Heart right ventricle (tissue), 16 donors: Measurements from ENCODE around the gene KCNH3. TPM values are rescaled to one million over a fixed set of nuclear protein-coding genes. Genes with fewer than 3 reads are reported as not detected.

Source experiments
- ATAC-seq, 8 donors: fragments of 200-7000 bp; cut with Tn5 transposase; one replicate each; pipeline ENCODE4 v1.9.1; 2020; ENCODE audit warnings: mild to moderate bottlenecking in 8 of 8, moderate library complexity in 8 of 8, moderate number of reproducible peaks in 1 of 8
- DNase-seq, 2 donors: peaks; one replicate each; pipeline ENCODE4 v3.0.0-alpha.2; 2020
- H3K27ac ChIP-seq, 10 donors: fragments of 200-600 bp; sonication (generic) in 2 of 10; one replicate each; pipeline versions ENCODE4 v1.5.0 to v1.8.0; 2020 to 2022; ENCODE audit warnings: mild to moderate bottlenecking in 3 of 10
- H3K27me3 ChIP-seq, 7 donors: fragments of 200-600 bp; one replicate each; pipeline ENCODE4 v1.8.0; 2021 to 2022; ENCODE audit warnings: mild to moderate bottlenecking in 2 of 7
- H3K36me3 ChIP-seq, 9 donors: fragments of 200-600 bp; sonication (generic) in 1 of 9; one replicate each; pipeline versions ENCODE4 v1.5.0 to v1.8.0; 2020 to 2022; ENCODE audit warnings: mild to moderate bottlenecking in 2 of 9
- H3K4me1 ChIP-seq, 9 donors: fragments of 200-600 bp; sonication (generic) in 1 of 9; one replicate each; pipeline versions ENCODE4 v1.5.0 to v1.8.0; 2020 to 2022; ENCODE audit warnings: mild to moderate bottlenecking in 4 of 9
- H3K4me3 ChIP-seq, 10 donors: fragments of 200-600 bp; sonication (generic) in 2 of 10; one replicate each; pipeline versions ENCODE4 v1.5.0 to v1.8.0; 2020 to 2022; ENCODE audit warnings: mild to moderate bottlenecking in 7 of 10, moderate library complexity in 2 of 10
- H3K9me3 ChIP-seq, 11 donors: fragments of 200-600 bp in 10 of 11; sonication (generic) in 2 of 11; one replicate each; pipeline versions ENCODE4 v1.5.0 to v1.8.0; 2013 to 2022; ENCODE audit warnings: mild to moderate bottlenecking in 2 of 11, control low read depth in 1 of 11, moderate library complexity in 1 of 11
- WGBS, 2 donors: extraction: QIAGEN DNeasy Blood & Tissue Kit; methylation state at CpG; one replicate each; pipeline ENCODE4 v1.1.7; 2013; ENCODE audit warnings: inconsistent platforms in 1 of 2; 5-methylcytosine and 5-hydroxymethylcytosine counted together
- intact Hi-C, 10 donors: fragments of 100-400 bp; cut with DNase I; formaldehyde crosslinking; loops; one replicate each; pipeline versions ENCODE4 v1.11.1 to v1.14.2; 2022
- polyA plus RNA-seq, 2 donors: library from polyadenylated mRNA; stranded (reverse); fragments of 200-250 nt; gene quantifications; one replicate each; pipeline ENCODE4 v1.2.3, GENCODE V29; 2013
- total RNA-seq, 10 donors: library from RNA; stranded (reverse); fragmentation: NEBNext Ultra II Directional in 3 of 10; extraction: Animal tissue kit (Norgen Biotek cat#: 25700) in 3 of 10; gene quantifications; one replicate each; pipeline versions ENCODE4 v1.2.1 to v1.2.4, GENCODE V29; 2021 to 2023
- TF ChIP-seq, protein P1 (sequence below), 9 donors: fragments of 200-600 bp; sonication (generic) in 2 of 9; IDR thresholded peaks; one replicate each; pipeline versions ENCODE4 v1.5.0 to v1.8.0; 2021 to 2022; ENCODE audit warnings: antibody characterized with exemption in 9 of 9, mild to moderate bottlenecking in 5 of 9, moderate library complexity in 1 of 9
- donor health status: Arrhythmogenic right ventricular cardiomyopathy.
- donor health status: ischemic (EF 13 %, LVEDD 7.1; RV severe dilation, severe dysfunction).
- donor health status: healthy with polysubstance abuse.
- donor health status: DM: no; HTN: yes; CAD: no.
- donor health status: DM: no; HTN: no; CAD: no.
- donor health status: ischemic (EF 25% LVEDD 6.9; RV normal size, moderate dysfunction).
- donor health status: ischemic (EF 25% LVEDD 5.7; RV mildly dilated, moderate dysfunction).
- donor health status: healthy.
- donor health status: DM: yes; HTN: yes; CAD: no.
- donor health status: Ischemic cardiomyopathy.
- donor health status: ischemic (EF 35%, LVEDD 5.7; RV mildly dilated, moderate dysfunction).
- donor health status: nonischemic (EF 11% LVEDD 7.7; RV severe dilation, severe dysfunction).
- donor health status: DM: yes; HTN: yes; CAD: no.
- donor health status: PGD.
- donor health status: ischemic (EF 29% LVEDD 5.4; RV normal size, mild dysfunction).
- donor health status: nonischemic (EF 23%, LVEDD 6.1; RV moderate dilation, normal function).

Gene KCNH3
- total and polyA plus RNA-seq, 12 donors = 0.16 to 2.0 (median 0.26) TPM

DNA sequence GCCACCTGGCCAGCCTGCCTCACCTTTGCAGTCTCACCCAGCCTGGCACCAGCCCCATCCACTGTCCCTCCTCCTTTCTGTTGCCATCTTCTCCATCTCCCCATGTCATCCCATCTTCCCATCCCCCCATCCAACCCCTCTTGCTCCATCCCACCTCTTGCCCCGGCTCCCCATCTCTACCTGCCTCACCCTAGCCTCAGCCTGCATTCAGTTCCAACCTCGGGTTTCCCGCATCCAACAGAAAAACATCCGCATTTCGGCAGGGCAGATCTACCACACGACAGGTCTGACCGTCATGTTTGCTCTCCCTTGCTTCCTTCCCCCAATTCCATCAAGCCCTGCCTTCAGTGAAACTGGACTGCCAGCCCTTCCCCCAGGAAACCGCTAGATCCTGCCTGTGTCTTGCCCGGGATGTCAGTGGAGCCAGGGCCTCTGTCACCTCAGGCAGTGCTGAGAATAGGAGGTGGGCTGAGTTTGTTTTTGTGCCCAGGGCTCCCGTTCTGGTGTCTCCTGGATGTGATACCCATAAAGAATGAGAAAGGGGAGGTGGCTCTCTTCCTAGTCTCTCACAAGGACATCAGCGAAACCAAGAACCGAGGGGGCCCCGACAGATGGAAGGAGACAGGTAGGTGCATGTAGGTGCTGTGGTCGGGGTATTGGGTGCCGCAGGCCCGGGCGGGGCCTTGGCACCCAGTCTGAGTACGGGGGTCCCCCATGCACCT lies 2.5 kb downstream of the KCNH3 start:
- H3K9me3 ChIP-seq = no peaks in the 10 kb centered on the region
- peaks cover 0 to 62% (median 40%) of the 10 kb centered on the region in 7 donors for H3K27me3 ChIP-seq
- H3K36me3 ChIP-seq = no peaks in the 10 kb centered on the region
- TF ChIP-seq, protein P1, sequence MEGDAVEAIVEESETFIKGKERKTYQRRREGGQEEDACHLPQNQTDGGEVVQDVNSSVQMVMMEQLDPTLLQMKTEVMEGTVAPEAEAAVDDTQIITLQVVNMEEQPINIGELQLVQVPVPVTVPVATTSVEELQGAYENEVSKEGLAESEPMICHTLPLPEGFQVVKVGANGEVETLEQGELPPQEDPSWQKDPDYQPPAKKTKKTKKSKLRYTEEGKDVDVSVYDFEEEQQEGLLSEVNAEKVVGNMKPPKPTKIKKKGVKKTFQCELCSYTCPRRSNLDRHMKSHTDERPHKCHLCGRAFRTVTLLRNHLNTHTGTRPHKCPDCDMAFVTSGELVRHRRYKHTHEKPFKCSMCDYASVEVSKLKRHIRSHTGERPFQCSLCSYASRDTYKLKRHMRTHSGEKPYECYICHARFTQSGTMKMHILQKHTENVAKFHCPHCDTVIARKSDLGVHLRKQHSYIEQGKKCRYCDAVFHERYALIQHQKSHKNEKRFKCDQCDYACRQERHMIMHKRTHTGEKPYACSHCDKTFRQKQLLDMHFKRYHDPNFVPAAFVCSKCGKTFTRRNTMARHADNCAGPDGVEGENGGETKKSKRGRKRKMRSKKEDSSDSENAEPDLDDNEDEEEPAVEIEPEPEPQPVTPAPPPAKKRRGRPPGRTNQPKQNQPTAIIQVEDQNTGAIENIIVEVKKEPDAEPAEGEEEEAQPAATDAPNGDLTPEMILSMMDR (IDR thresholded peaks at IDR 0.05) = no peak
- H3K27ac ChIP-seq = no peak overlapping the region
- 87 to 88% methylated on average over 18 of the region's 18 CpGs for WGBS, 2 donors
- intact Hi-C loops = no loop called here
- H3K4me3 ChIP-seq = no peak overlapping the region
- ATAC-seq (no peak), DNase-seq (no peak)
- H3K4me1 ChIP-seq = peaks cover 0 to 25% (median 14%) of the 10 kb centered on the region in 9 donors

DNA sequence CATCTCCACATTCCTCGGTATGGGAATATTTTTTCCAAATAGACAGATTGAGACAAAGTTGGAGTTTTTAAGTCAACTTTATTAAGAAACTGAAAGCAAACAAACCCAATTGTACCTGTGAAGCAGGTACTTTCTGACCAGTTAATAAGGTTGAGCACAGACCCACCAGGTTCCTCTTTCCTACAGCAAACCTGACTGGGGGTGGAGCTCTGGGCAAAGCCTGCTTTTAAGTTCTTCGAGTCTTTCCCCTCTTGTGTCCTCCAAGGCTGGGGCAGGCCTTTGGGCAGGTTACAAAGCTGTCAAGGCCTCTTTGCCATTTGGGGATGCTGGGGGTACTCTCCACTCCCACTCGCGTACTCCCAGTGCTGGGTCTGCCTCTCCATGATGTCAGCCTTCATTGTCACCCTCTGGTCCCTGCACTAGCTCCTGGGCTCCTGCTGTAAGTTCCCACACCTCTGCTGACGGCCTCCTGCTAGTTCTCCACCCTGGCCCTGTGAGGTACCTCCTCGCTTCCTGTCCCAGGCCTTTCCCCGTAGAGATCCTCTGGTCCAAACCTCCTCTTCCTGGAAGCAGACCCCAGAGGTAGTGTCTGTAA lies 3.2 kb downstream of the KCNH3 start:
- no peak for ATAC-seq
- TF ChIP-seq, protein P1 (IDR thresholded peaks at IDR 0.05) = no peak
- intact Hi-C loops = no loop called here
- no peak overlapping the region for H3K27ac ChIP-seq
- H3K4me1 ChIP-seq = peaks cover 0 to 22% (median 14%) of the 10 kb centered on the region in 9 donors
- 81 to 85% methylated on average over 7 of the region's 7 CpGs for WGBS, 2 donors
- no peak for DNase-seq
- H3K9me3 ChIP-seq = no peaks in the 10 kb centered on the region
- no peaks in the 10 kb centered on the region for H3K36me3 ChIP-seq
- peaks cover 0 to 66% (median 37%) of the 10 kb centered on the region in 7 donors for H3K27me3 ChIP-seq
- H3K4me3 ChIP-seq = no peak overlapping the region

DNA sequence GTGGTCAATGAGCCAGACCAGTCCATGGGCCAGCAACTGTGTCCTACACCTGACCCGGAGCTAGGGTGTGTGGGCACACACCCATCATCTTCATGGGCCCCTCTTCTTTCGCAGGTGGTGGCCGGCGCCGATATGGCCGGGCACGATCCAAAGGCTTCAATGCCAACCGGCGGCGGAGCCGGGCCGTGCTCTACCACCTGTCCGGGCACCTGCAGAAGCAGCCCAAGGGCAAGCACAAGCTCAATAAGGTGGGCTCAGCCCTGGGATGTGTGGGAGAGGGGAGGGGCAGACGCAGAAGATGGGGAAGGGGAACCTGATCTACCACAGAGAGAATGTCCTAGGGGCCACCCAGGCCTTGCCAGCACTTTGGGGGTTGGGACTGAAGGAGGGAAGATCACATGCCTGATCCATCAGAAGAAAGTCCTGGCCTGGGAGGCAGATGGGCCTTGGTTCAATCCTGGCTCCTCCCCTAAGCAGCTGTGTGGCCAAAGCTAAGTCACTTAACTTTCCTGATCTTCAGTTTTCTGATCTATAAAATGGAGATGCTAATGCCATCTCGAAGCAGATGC lies 3.8 kb downstream of the KCNH3 start:
- intact Hi-C loops = no loop called here
- H3K4me3 ChIP-seq = no peak overlapping the region
- 95 to 97% methylated on average over 15 of the region's 15 CpGs for WGBS, 2 donors
- TF ChIP-seq, protein P1 (IDR thresholded peaks at IDR 0.05) = no peak
- DNase-seq (no peak), ATAC-seq (no peak)
- peaks cover 0 to 15% (median 10%) of the 10 kb centered on the region in 9 donors for H3K4me1 ChIP-seq
- H3K9me3 ChIP-seq = no peaks in the 10 kb centered on the region
- no peaks in the 10 kb centered on the region for H3K36me3 ChIP-seq
- H3K27me3 ChIP-seq = peaks cover 0 to 66% (median 37%) of the 10 kb centered on the region in 7 donors
- H3K27ac ChIP-seq = no peak overlapping the region

DNA sequence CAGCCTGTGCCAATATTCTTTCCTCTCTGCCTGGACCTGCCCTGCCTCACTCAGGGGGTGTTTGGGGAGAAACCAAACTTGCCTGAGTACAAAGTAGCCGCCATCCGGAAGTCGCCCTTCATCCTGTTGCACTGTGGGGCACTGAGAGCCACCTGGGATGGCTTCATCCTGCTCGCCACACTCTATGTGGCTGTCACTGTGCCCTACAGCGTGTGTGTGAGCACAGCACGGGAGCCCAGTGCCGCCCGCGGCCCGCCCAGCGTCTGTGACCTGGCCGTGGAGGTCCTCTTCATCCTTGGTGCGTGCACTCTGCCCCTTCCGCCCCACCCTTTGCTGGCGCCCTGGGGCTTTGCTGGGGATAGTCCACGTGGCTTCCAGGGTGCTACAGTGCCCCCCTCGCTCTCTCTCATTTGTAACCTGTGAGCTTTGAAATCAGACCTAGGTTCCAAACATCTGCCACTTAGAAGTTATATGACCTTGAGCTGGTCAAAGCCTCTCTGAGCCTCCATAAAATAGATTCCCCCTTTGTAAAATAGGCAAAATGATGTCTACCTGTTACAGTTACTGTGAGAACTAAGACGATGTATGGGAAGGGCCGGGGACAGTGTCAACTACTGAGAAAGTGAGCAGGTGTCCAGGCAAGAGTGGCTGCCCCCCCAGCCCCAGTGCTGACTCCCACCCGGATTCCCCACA lies 4.5 kb downstream of the KCNH3 start:
- intact Hi-C loops = no loop called here
- Histone ChIP-seq H3K36me3 (no peaks in the 10 kb centered on the region), H3K4me1 (peaks cover 0 to 9% (median 6%) of the 10 kb centered on the region in 9 donors), H3K27ac (no peak overlapping the region), H3K27me3 (peaks cover 0 to 66% (median 36%) of the 10 kb centered on the region in 7 donors), H3K4me3 (no peak overlapping the region), H3K9me3 (no peaks in the 10 kb centered on the region)
- ATAC-seq = no peak
- WGBS, 2 donors = 68 to 71% methylated on average over 20 of the region's 20 CpGs
- no peak for DNase-seq
- TF ChIP-seq, protein P1 (IDR thresholded peaks at IDR 0.05) = no peak
